H1 (cell line): Measurements from ENCODE around the gene DYDC1. TPM values are rescaled to one million over a fixed set of nuclear protein-coding genes. Genes with fewer than 3 reads are reported as not detected.

Experiments
- ATF3 ChIP-seq: IDR thresholded peaks from 2 replicates; pipeline ENCODE4 v1.6.1; 2011; ENCODE audit warnings: low read depth, mild to moderate bottlenecking, low read length; ENCODE audit not compliant: insufficient read depth
- CHD2 ChIP-seq: IDR thresholded peaks from 2 replicates; pipeline ENCODE4 v1.6.1; 2012; ENCODE audit warnings: low read length, improper control_type of control experiment
- EP300 ChIP-seq, 2 experiments: IDR thresholded peaks; 1 replicate in 1 of 2; 2 replicates in 1 of 2; pipeline ENCODE4 v1.6.1; 2011 to 2012; ENCODE audit warnings: low read depth in 2 of 2, low read length in 2 of 2, mild to moderate bottlenecking in 2 of 2, borderline replicate concordance in 1 of 2, inconsistent platforms in 1 of 2, moderate library complexity in 1 of 2
- KDM4A ChIP-seq: IDR thresholded peaks from one replicate; pipeline ENCODE4 v1.7.1; 2012; ENCODE audit warnings: low read depth, mild to moderate bottlenecking, moderate library complexity, low read length, inconsistent platforms; ENCODE audit not compliant: severe bottlenecking
- NANOG ChIP-seq: IDR thresholded peaks from 2 replicates; pipeline ENCODE4 v1.6.1; 2011; ENCODE audit warnings: low read length, low read depth, mild to moderate bottlenecking, inconsistent platforms; ENCODE audit not compliant: insufficient read depth, poor library complexity, severe bottlenecking
- PHF8 ChIP-seq: fragments of 200-600 bp; sonication (generic); conservative IDR thresholded peaks from 2 replicates; pipeline ENCODE4 v1.7.1; 2012; ENCODE audit warnings: low read depth, mild to moderate bottlenecking, inconsistent platforms, low read length, moderate library complexity
- SAP30 ChIP-seq: fragments of 300-600 bp; sonication (generic); IDR thresholded peaks from 2 replicates; pipeline ENCODE4 v1.7.1; 2012; ENCODE audit warnings: low read length, moderate library complexity, mild to moderate bottlenecking, inconsistent platforms; ENCODE audit not compliant: insufficient read depth, insufficient replicate concordance
- TBP ChIP-seq: IDR thresholded peaks from 2 replicates; pipeline ENCODE4 v1.6.1; 2011; ENCODE audit warnings: low read depth, low read length, improper control_type of control experiment
- polyA plus RNA-seq, 7 experiments: library from polyadenylated mRNA; depleted of rRNA in 3 of 7; stranded (reverse) in 5 of 7; unstranded in 2 of 7; fragments of >200 nt in 5 of 7; fragments of 200-250 nt in 2 of 7; gene quantifications; 1 replicate in 5 of 7; 2 replicates in 1 of 7; 4 replicates in 1 of 7; pipeline versions ENCODE4 v1.2.1 to v1.2.3, GENCODE V29; 2011 to 2013; ENCODE audit warnings: missing spikeins in 2 of 7, mixed read lengths in 2 of 7
- total RNA-seq: library from RNA; stranded (reverse); fragmentation: NEBNext Ultra II Directional; extraction: Animal tissue kit (Norgen Biotek cat#: 25700); gene quantifications from 2 replicates; pipeline ENCODE4 v1.2.1, GENCODE V29; 2021

DYDC1 gene
- total and polyA plus RNA-seq, 2 of the 8 experiments (the other 6 are each of a cell fraction or from before 2014, with no cell fraction given) = not detected

- TF ChIP-seq KDM4A (no peak), TBP (no peak), SAP30 (no peak), ATF3 (no peak), PHF8 (no peak), EP300 (IDR thresholded peaks at IDR 0.05; ENCODE audit: borderline replicate concordance in 1 of 2, low read depth in 2 of 2, low read length in 2 of 2) (no peak), NANOG (no peak), CHD2 (no peak)
These were observed 63.8 kb downstream of the DYDC1 start (continued) for GRCh38 chr10:80292607-80293239.
